ENCODE measurements around the gene SLC6A9. TPM values are rescaled to one million over a fixed set of nuclear protein-coding genes. Genes with fewer than 3 reads are reported as not detected.

The SLC6A9 gene
- total RNA-seq, 1 experiment from 2014 or later = 0.40 TPM

DNA sequence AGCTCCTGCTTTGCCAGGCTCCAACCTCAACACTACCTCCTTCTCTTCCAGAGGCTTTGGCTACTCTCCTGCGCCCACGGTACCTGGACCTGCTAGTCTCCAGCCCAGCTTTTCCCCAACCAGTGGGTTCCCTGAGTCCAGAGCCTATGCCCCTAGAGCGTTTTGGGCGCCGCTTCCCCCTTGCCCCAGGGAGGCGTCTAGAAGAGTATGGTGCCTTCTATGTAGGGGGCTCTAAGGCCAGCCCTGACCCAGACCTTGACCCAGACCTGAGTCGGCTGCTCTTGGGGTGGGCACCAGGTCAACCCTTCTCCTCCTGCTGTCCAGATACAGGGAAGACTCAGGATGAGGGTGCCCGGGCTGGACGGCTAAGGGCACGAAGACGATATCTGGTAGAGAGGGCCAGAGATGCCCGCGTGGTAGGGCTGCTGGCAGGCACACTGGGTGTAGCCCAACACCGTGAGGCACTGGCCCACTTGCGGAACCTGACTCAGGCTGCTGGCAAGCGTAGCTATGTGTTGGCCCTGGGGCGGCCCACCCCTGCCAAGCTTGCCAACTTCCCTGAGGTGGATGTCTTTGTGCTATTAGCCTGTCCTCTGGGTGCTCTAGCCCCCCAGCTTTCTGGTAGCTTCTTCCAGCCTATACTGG, 59.8 kb downstream of the SLC6A9 start:
- DNase-seq (ENCODE audit: low read depth) = no peak

DNA sequence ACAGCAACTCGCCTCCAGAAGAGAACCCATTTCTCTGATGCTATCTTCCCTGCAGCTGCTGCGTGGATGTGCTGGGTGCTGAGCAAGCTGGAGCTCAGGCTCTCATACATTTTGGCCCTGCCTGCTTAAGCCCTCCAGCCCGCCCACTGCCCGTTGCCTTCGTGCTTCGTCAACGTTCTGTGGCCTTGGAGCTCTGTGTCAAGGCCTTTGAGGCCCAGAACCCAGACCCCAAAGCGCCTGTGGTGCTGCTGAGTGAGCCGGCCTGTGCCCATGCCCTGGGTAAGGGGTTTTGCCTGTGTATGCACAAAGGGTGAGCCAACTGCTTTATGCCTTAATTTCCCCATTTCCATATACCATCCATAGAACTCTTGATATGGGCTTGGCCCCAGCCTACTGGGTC, 60.4 kb downstream of the SLC6A9 start:
- no peak for DNase-seq (ENCODE audit: low read depth)

DNA sequence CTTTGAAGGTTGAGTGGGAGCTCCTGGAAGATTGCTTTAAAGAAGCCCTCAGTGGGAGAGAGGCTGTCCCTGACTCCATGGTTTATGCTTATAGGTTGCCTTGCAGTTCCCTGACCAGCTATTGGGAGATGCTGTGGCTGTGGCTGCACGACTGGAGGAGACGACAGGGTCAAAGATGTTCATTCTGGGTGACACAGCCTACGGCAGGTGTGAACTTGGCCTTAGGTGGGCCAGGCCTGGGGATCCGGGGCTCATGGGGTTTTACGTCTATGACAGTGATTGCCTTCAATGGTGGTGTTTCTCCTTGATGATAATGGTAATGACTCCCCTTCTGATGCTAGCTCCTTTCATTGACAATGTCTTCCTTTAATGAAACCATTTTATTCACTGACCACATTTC, 60.8 kb downstream of the SLC6A9 start:
- DNase-seq (ENCODE audit: low read depth) = no peak

DNA sequence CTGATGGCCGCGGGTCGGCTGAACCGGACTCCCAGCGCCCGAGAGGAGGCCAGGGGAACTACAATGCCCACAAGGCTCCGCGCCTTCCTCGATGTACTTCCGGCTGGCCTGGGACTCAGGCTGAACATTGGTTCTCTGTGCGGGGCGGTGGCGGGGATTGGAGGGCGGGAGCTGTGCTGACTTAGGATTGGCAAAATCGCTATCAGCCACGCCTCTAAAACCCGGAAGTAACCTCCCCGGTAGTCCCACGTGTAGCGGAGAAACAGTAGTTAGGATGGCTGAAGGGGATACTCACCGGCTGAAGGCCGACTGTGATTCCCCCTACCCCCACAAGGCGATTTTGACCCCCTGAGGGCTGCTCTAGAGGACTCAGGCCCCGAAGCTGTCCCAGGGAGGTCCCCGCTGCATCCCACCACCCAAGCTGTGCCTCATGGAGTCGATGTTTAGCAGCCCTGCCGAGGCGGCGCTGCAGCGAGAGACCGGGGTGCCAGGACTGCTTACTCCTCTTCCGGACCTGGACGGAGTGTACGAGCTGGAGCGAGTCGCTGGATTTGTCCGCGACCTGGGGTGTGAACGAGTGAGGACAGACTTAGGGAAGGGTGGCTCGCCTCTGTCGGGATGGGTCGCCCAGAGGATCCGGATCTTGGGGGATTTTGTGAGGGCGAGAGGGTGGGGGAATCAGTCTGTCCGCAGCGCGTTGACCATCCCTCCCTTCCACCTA, 61.4 kb downstream of the SLC6A9 start, which contains the start of gene DPH2:
Gene DPH2 (plus strand): TSS at position 265 of the 721 bp plus-strand sequence. CDS start 166 bp downstream, at position 431.
- DNase-seq (ENCODE audit: low read depth) = peak; percentile 94

DNA sequence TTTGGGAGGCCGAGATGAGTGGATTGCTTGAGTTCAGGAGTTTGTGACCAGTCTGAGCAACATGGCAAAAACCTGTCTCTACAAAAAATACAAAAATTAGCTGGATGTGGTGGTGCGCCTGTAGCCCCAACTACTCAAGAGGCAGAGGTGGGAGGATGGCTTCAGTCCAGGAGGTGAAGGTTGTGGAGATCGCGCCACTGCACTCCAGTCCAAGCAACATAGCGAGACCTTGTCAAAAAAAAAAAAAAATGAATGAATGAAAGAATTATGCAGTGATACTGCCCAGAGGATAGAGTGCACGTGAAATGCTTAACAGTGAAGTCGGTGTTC, 61.9 kb downstream of the SLC6A9 start:
- DNase-seq (ENCODE audit: low read depth) = no peak

DNA sequence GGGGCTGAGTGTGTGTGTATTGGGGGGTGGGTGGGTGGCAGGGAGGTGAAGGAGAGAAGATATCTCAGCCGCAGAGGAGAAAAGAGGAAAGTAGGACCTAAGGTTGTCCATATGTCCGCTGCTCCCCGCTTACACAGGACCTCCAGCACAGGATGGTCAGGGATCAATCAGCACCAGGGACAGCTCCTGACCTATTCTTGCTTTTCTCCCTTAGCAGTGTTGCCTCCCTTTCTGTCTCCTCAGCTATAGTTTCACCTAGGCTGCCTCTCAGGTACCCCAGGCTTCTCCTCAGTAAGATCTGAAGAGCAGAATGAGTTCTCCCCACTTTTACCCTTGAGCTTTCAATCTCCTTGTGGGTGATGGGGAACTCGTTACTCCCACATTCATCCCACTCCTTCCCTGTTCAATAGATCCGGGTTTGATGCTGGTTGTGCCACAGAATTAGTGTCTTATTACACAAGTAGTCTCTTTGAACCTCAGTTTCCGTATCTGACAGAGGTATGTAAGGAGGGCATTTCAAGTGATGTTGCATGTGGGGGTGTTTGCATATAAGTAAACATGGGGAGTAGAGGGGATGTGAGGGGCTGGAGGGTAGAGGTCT, 62.8 kb downstream of the SLC6A9 start:
- DNase-seq (ENCODE audit: low read depth) = no peak

DNA sequence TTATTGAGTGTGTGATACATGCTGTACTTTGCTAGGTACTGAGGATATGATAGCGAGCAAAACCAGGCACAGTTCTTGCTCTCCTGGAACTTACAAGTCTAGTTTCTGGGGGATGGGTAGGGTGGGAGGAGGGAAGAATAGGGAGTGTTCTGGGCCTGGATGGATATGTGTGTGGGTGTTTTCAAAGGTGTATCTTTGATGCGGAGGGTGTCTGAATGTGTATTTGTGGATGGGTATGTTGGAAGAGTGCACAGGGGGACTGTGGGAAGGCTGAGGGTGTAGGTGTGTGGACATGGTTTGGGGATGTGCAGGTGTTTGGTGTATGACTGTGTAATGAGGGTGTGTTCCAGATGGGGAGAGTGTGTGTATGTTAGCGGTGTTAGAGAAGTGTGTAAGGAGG, 65.9 kb downstream of the SLC6A9 start:
- no peak for DNase-seq (ENCODE audit: low read depth)

DNA sequence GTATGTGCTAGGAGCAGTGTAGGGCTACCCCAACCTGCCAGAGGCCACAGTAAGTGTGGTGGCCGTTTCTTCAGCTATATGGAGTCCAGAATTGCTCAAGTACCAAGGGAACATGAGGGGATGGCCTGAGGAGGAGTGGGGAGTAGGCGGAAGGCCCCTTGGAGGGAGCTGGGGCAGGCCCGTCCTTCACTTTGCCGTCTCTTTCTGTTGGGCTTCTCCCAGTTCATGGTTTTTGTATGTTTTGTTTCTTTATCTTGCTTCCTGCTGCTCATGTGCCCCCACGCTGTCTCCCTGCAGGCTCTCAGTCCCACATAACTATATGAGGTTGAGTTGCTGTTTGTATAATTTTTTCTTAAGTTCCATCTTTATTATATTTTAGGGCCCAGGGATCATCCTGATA, 67.4 kb downstream of the SLC6A9 start:
- no peak for DNase-seq (ENCODE audit: low read depth)

DNA sequence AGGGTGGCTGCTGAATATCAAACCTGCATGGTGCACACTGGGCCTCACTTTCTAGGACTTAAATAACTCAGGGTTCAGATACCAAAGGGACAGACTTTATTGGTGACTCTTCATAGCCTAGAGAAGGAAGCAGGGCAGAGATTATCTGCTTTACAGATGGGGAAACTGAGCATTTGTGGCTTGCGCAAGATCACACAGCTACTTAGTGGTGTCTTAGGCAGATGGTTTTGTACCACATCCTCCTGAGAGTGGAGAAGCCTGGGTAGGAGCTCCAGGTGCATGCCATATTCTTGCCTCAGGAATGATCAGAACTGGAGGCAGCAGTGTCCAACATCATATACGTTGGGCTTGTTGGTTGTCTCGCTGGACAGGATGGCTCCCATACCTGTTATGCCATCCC, 68.3 kb downstream of the SLC6A9 start:
- DNase-seq (ENCODE audit: low read depth) = no peak

DNA sequence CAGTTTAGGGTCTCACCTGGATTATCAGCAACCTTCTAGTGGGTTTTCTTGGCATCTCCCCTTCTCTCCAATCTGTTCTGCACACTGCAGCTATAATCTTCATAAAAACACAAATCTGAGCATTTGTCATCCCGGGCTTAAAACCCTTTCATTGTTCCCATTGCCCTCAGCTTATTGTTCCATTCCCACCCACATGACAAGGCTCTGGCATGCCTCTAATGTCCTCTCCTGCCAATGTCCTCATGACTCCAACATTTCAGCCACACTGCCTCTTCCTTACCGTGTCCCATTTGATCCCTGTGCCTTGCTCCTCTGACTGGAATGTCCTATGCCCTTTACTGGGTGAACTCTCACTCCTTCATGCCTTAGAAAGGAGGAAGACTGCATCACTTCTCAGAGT, 68.9 kb downstream of the SLC6A9 start:
- no peak for DNase-seq (ENCODE audit: low read depth)

DNA sequence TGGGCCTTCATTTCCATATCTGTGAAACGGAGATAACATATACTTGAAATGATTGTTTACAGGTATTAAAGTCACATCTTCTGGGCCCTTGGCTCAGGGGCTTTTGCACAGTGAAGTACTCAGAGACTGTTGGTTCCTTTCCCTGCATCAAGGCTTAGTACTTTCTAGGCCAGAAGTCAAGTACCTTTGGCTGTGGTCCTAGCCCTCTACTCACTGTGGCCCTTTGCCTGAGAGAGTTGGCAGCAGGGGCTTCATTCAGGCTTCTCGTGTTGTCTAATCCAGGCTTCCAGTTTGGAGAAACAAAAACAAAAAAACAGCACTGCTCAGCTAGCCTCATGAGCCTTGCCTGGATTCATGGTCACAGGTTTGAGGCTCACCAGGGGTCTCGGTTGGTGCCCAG, 69.6 kb downstream of the SLC6A9 start:
- DNase-seq (ENCODE audit: low read depth) = no peak

DNA sequence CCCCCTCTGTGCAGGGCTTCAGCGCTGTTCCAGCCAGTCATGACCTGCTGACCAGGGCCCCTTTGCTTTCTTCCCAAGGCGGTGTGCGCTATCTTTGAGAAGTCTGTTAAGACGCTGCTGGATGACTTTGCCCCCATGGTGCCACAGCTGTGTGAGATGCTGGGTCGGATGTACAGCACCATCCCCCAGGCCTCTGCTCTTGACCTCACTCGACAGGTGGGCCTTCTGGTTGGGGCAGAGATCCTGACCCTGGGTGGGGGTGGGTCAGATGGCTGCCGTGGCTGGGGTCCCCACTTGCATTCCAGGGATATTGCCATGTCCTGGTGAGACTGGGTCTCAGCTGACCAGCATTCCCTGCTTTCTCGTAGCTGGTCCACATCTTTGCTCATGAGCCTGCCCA, 70.5 kb downstream of the SLC6A9 start:
- no peak for DNase-seq (ENCODE audit: low read depth)

DNA sequence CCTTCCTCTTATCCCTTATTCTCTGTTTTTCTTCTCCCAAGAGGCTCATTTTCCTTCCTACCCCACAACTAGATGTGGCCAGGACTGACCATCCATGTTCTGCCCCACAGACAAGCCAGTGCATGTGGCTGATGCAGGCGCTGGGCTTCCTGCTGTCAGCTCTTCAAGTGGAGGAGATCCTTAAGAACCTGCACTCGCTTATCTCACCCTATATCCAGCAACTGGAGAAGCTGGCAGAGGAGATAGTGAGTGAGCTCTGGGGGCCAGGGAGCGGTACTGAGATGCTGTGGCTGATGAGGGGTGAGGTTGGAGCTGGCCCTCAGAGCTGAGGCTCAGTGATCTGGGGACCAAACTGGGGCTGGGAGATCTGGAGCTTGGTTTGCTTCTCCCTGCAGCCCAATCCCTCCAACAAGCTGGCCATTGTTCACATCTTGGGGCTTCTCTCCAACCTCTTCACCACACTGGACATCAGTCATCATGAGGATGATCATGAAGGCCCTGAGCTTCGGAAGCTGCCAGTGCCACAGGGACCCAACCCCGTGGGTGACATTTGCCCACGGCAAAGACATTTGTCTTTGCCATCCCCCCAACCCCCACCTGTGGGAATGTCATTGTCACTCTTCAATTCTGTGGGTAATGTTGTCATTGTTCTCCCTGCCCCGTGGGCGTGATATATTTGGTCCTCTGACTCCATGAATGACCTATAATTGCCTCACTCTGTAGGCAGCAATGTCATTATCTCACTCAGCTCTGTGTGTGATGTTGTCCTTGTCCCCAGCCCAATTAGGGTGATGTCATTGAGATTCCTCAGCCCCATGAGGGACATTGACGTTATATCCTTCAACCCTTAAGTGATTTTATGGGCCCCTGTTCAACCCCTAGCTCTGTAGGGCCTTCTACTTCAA, 72.7 kb downstream of the SLC6A9 start:
- DNase-seq (ENCODE audit: low read depth) = no peak

DNA sequence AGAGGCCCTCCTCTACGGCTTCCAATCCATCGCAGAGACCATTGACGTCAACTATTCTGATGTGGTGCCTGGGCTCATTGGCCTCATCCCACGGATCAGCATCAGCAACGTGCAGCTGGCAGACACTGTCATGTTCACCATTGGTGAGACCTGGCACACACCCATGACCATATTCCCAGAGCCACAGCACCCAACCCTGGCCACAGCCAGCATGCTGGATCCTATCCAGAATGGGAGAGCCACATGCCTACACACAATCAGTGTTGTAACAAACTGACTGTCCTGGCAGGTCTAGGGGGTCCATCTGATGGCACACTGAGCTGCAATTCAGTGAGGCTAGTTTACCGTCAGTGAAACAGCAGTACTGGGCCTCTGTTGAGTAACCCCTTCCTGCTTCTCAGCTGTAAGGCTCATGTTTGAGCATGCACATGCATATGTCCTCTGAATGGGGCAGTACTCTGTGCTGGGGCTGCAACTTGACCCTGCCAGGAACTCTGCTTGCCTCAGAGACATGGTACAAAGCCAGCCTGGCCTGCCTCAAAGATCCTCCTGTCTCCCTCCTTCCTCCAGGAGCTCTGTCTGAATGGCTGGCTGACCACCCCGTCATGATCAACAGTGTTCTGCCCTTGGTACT, 73.7 kb downstream of the SLC6A9 start:
- DNase-seq (ENCODE audit: low read depth) = no peak

DNA sequence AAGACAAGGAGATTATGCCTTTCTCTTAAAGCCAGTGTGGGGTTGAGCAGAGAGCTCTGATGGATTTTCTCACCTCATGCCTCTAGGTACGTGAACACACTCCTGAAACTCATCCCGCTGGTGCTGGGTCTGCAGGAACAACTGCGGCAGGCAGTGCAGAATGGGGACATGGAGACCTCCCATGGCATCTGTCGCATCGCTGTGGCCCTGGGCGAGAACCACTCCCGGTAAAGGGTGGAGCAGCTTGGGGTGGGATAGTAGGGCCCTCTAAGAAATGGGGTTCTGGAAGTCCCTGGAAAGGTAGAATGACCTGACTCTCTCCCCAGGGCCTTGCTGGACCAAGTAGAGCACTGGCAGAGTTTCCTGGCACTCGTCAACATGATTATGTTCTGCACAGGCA, 75.0 kb downstream of the SLC6A9 start:
- no peak for DNase-seq (ENCODE audit: low read depth)

DNA sequence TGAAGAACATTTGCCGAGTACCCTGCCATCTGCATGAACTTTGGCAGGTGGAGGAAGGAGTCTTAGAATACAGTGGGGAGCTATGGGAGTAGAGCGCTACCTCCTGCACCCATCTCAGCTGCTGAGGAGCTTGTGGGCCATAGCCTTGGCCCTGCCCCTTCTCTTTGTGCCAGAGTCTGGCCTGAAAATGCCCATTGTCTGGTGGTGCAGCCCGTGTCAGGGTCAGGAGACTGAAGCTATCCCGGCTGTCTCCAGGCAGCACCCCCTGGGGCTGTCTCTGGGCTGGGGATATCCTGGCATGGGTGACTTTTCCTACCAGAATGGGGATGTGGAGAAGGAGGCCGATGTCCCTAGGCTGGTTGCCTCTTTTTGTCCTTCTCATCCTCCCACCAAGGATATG, 77.2 kb downstream of the SLC6A9 start:
- no peak for DNase-seq (ENCODE audit: low read depth)

DNA sequence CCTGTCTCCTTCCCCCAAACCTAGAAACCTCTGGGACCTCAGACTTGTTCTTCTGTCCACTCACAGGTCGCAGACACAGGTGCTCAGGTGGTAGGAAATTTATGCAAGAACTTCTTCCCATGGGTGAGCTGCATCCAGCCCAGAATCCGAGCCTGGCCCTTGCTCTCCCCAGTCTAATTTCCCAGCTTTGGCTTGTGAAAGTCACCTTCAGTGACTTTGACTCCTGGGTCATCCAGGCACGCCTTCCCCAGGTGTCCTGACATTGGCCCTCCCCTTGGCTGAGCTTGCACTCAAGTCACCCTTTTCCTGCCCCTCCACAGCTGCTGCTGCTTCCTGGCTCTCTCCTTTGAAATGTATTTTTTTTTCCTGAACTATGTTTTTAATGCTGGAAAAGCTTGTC, 77.9 kb downstream of the SLC6A9 start:
- DNase-seq (ENCODE audit: low read depth) = no peak

DNA sequence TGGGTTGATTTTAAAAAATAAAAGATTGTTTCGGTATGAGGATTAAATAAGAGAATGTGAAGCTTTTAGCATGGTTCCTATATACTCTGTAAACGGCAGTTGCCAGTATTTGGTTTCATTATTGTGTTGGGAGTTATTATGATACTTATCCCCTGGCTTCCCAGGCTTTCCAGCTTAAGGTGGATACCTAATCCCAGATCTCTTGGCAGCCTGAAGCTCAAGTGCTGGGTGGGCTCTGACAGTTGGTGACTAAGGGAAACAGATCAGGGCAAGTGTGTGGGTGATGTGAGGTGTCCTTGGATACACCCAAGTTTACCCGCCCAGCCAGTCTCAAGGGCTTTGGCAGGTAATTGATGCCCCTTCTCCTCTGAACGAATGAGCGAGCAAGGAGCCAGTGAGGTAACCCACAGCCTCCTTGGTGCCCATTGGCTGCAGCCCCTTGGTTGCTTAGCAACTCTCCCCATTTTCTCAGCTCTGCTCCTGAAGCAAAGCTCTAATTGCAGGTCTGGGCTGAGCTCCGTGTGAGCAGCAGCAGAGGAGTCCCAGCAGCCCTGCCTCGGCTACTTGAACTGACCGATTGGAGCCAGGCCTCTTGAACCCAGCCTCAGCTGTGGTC, 78.4 kb downstream of the SLC6A9 start:
- DNase-seq (ENCODE audit: low read depth) = no peak

DNA sequence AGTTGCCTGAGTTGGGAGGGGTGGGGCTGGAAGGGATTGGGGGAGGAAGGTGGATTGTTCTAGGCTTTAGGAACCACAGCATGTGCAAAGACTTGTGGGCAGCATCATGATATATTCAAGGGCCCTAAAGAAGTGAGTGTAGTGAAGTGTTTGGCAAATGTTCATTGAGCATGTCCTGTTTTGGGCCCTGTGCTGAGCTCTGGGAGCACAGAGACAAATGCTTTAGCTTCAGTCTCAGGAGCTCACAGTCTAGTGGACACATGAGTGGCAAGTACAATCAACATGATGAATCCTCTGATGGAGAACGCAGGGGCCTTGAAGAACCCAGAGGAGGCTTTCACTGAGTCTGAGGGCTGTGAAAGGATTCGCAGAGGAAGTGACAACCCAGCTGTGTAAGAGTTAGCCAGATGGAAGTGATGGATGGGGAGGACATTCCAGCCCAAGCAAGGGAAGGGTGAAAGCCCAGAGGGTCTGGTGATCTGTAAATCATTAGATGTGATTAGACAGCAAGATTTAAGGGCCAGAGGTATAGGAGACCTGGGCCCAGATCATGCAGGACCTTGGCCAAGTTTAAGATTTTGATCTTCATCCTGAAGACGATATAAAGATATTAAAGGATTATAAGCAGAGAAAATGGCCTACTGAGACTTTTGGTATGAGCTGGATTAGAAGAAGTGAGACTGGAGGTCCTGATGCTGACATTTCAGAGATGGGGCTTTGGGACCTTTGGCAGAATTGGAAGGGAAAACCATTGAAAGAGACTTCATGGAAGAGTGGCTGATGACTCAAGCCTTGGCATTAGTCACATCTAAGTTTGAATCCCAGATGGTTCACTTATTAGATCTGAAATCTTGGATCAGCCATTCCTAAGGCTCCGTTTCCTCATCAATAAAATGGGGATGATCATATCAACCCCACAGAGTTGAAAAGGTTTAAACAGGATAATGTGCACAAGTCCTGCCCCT, 80.0 kb downstream of the SLC6A9 start:
- DNase-seq (ENCODE audit: low read depth) = no peak

DNA sequence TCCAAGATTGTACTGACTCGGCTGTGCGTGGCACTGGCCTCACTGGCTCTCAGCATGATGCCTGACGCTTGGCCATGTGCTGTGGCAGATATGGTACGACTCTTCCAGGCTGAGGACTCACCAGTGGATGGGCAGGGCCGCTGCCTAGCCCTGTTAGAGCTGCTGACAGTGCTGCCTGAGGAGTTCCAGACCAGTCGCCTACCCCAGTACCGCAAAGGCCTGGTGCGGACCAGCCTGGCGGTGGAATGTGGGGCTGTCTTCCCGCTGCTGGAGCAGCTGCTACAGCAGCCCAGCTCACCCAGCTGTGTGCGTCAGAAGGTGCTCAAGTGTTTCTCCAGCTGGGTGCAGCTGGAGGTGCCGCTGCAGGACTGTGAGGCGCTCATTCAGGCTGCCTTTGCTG, 81.6 kb downstream of the SLC6A9 start:
- DNase-seq (ENCODE audit: low read depth) = no peak

All from LHCN-M2 (cell line).